Measurements from ENCODE around the gene EMC10.
"Not testable (repeated sequence)": the region's sequence is repeated elsewhere in the genome, so short reads cannot be mapped to it uniquely, and the experiment has no call there.

EMC10 gene

GRCh38 chr19:50518091-50519005, 42.0 kb downstream of the EMC10 start:
- no peak for TF ChIP-seq CTCF (IDR thresholded peaks at IDR 0.05; ENCODE audit: low read depth, low read length)
- no peak for DNase-seq (ENCODE audit: extremely low read depth, low read depth)

GRCh38 chr19:50519006-50519575, 42.8 kb downstream of the EMC10 start:
- no peak for TF ChIP-seq CTCF (IDR thresholded peaks at IDR 0.05; ENCODE audit: low read depth, low read length)
- DNase-seq (ENCODE audit: extremely low read depth, low read depth), result no peak

GRCh38 chr19:50520822-50521465, 44.6 kb downstream of the EMC10 start:
- DNase-seq (ENCODE audit: extremely low read depth, low read depth), result no peak
- no peak for TF ChIP-seq CTCF (IDR thresholded peaks at IDR 0.05; ENCODE audit: low read depth, low read length)

GRCh38 chr19:50522881-50523280, 46.6 kb downstream of the EMC10 start:
- TF ChIP-seq CTCF (IDR thresholded peaks at IDR 0.05; ENCODE audit: low read depth, low read length), result no peak
- DNase-seq (ENCODE audit: extremely low read depth, low read depth), result no peak

- DNase-seq (ENCODE audit: extremely low read depth, low read depth), result not testable (repeated sequence)
Measured at GRCh38 chr19:50528052-50528451, 51.7 kb downstream of the EMC10 start.

GRCh38 chr19:50531171-50531612, 54.9 kb downstream of the EMC10 start:
- DNase-seq (ENCODE audit: extremely low read depth, low read depth), result no peak
- no peak for TF ChIP-seq CTCF (IDR thresholded peaks at IDR 0.05; ENCODE audit: low read depth, low read length)

- TF ChIP-seq CTCF (IDR thresholded peaks at IDR 0.05; ENCODE audit: low read depth, low read length), result no peak
Measured at GRCh38 chr19:50532952-50533351, 56.6 kb downstream of the EMC10 start.

More at GRCh38 chr19:50532952-50533351, 56.6 kb downstream of the EMC10 start:
- DNase-seq (ENCODE audit: extremely low read depth, low read depth), result no peak
